HG03521 (cell line): Measurements from ENCODE around the gene CCDC88C.
"Not testable (repeated sequence)": the region's sequence is repeated elsewhere in the genome, so short reads cannot be mapped to it uniquely, and the experiment has no call there.

Experiments
- ATAC-seq: cut with Tn5 transposase; IDR thresholded peaks from one replicate; pipeline ENCODE4 v1.9.1; 2021; ENCODE audit warnings: mild to moderate bottlenecking, moderate library complexity; ENCODE audit not compliant: unreplicated experiment

CCDC88C gene

GRCh38 chr14:91417120-91417982 is at the start of gene CCDC88C:
CCDC88C (minus strand) TSS chr14:91417820; CDS start chr14:91417690, 130 bp downstream.
- peak; percentile 38 for ATAC-seq

- no peak for ATAC-seq
Measured at GRCh38 chr14:91466192-91466591, 48.6 kb upstream of the CCDC88C start.

- no peak for ATAC-seq
Measured at GRCh38 chr14:91464615-91465205, 47.1 kb upstream of the CCDC88C start.

GRCh38 chr14:91458612-91459011 is 41.0 kb upstream of the CCDC88C start:
- ATAC-seq, result no peak

- ATAC-seq, result no peak
Measured at GRCh38 chr14:91456283-91456682, 38.7 kb upstream of the CCDC88C start.

- no peak for ATAC-seq
Measured at GRCh38 chr14:91454580-91454979, 37.0 kb upstream of the CCDC88C start.

- ATAC-seq, result no peak
Measured at GRCh38 chr14:91454155-91454554, 36.5 kb upstream of the CCDC88C start.

GRCh38 chr14:91453744-91454143 is 36.1 kb upstream of the CCDC88C start:
- no peak for ATAC-seq

- ATAC-seq, result no peak
Measured at GRCh38 chr14:91444335-91445020, 26.9 kb upstream of the CCDC88C start.

- no peak for ATAC-seq
Measured at GRCh38 chr14:91439345-91439744, 21.7 kb upstream of the CCDC88C start.

- ATAC-seq, result no peak
Measured at GRCh38 chr14:91438845-91439244, 21.2 kb upstream of the CCDC88C start.

- not testable (repeated sequence) for ATAC-seq
Measured at GRCh38 chr14:91436266-91436665, 18.6 kb upstream of the CCDC88C start.

GRCh38 chr14:91429385-91429784 is 11.8 kb upstream of the CCDC88C start:
- no peak for ATAC-seq

- not testable (repeated sequence) for ATAC-seq
Measured at GRCh38 chr14:91428931-91429330, 11.3 kb upstream of the CCDC88C start.

- ATAC-seq, result not testable (repeated sequence)
Measured at GRCh38 chr14:91425531-91425944, 7.9 kb upstream of the CCDC88C start.

- no peak for ATAC-seq
Measured at GRCh38 chr14:91424813-91425530, 7.4 kb upstream of the CCDC88C start.

- no peak for ATAC-seq
Measured at GRCh38 chr14:91420686-91421085, 3.1 kb upstream of the CCDC88C start.

- ATAC-seq, result no peak
Measured at GRCh38 chr14:91419451-91419850, 1.8 kb upstream of the CCDC88C start.

- no peak for ATAC-seq
Measured at GRCh38 chr14:91419044-91419397, 1.4 kb upstream of the CCDC88C start.

GRCh38 chr14:91418387-91419043 is 895 bp upstream of the CCDC88C start:
- ATAC-seq, result no peak

- ATAC-seq, result peak; percentile 18
Measured at GRCh38 chr14:91417983-91418386, 365 bp upstream of the CCDC88C start.
